ENCODE results near the gene CIAO2B.
"Not testable (repeated sequence)": the region's sequence is repeated elsewhere in the genome, so short reads cannot be mapped to it uniquely, and the experiment has no call there.

The CIAO2B gene

GRCh38 chr16:66948134-66948836, 14.1 kb upstream of the CIAO2B start:
- TF ChIP-seq, protein P1, sequence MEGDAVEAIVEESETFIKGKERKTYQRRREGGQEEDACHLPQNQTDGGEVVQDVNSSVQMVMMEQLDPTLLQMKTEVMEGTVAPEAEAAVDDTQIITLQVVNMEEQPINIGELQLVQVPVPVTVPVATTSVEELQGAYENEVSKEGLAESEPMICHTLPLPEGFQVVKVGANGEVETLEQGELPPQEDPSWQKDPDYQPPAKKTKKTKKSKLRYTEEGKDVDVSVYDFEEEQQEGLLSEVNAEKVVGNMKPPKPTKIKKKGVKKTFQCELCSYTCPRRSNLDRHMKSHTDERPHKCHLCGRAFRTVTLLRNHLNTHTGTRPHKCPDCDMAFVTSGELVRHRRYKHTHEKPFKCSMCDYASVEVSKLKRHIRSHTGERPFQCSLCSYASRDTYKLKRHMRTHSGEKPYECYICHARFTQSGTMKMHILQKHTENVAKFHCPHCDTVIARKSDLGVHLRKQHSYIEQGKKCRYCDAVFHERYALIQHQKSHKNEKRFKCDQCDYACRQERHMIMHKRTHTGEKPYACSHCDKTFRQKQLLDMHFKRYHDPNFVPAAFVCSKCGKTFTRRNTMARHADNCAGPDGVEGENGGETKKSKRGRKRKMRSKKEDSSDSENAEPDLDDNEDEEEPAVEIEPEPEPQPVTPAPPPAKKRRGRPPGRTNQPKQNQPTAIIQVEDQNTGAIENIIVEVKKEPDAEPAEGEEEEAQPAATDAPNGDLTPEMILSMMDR (IDR thresholded peaks at IDR 0.05; ENCODE audit: low read depth, low read length, missing control alignments): no peak
- DNase-seq (ENCODE audit: low read depth): no peak
- H3K4me3 ChIP-seq (ENCODE audit: low read depth, low read length): peak overlapping the region; percentile 45
- in situ Hi-C loops (cut with HindIII; ENCODE audit: low sequenced_read_pairs): no loop called here

DNA sequence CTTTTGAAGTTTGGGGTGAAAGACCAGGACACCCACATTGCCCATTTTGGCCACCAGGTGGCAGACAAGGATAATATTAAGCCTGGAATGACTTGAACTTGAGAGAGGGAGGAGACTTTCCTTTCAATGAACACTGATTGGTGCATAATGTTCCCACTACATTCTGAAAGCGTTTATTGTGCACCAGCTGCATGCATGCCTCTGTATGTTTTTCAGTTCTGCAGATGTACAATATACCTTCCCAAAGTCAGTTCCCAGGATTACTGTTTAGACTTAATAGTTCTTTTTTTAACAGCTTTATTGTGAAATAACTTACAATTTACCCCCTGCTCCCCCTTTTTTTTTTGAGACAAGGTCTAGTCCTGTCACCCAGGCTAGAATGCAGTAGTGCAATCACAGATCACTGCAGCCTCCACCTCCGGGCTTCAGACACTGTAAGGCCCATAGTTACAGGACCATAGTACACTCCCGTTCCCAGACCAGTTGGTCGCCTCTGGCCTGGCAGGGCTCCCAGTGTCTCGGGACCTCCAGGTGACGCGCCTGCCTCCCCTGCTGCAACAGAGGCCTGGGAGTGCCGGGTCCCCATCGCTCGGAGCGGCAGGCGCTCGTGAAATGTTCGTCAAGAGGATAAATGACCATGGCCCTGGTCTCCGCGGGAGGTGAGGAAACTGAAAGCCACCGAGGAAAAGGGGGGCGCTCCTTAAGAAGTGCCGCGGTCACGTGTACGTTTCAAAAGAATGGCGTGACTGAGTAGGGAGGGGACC, 13.3 kb upstream of the CIAO2B start:
- TF ChIP-seq, protein P1 (IDR thresholded peaks at IDR 0.05; ENCODE audit: low read depth, low read length, missing control alignments): peak; percentile 89
- in situ Hi-C loops (cut with HindIII; ENCODE audit: low sequenced_read_pairs): no loop called here
- H3K4me3 ChIP-seq (ENCODE audit: low read depth, low read length): peak overlapping the region; percentile 45
- DNase-seq (ENCODE audit: low read depth): peak; percentile 64

DNA sequence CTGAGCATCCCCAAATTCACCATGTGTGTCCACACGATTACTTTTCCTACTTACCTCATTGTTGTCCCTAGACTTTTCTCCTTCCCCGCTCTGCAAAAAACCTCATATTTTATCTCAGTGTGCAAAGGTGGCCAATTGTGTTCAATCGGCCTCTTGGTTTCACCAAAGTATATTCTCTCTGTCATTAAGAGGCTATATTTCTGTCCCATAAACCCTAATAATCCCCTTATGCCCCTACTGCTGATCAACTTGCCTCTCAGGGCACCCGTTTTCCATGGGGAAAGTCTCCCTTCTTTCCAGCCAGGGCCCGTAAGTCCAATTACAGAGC, 12.7 kb upstream of the CIAO2B start:
- in situ Hi-C loops (cut with HindIII; ENCODE audit: low sequenced_read_pairs): no loop called here
- no peak overlapping the region for H3K4me3 ChIP-seq (ENCODE audit: low read depth, low read length)
- TF ChIP-seq, protein P1 (IDR thresholded peaks at IDR 0.05; ENCODE audit: low read depth, low read length, missing control alignments): no peak
- no peak for DNase-seq (ENCODE audit: low read depth)

DNA sequence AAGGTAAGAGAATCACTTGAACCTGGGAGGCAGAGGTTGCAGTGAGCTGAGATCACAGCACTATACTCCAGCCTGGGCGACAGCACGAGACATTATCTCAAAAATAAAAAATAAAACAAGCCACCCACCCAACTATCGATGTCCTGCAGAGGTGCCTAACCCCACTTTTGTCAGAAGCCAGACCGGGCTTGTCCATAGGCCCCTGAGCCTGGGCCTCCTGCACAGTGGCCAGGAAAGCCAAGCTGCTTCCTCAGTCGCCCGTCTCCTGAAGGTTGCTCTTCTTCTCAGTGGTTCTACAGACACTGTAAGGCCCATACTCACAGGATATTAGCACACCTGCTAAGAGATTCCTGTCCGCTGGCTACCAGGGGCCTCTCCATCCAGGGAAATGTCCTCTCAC, 12.3 kb upstream of the CIAO2B start:
- TF ChIP-seq, protein P1 (IDR thresholded peaks at IDR 0.05; ENCODE audit: low read depth, low read length, missing control alignments): no peak
- H3K4me3 ChIP-seq (ENCODE audit: low read depth, low read length): no peak overlapping the region
- in situ Hi-C loops (cut with HindIII; ENCODE audit: low sequenced_read_pairs): no loop called here
- DNase-seq (ENCODE audit: low read depth): no peak

DNA sequence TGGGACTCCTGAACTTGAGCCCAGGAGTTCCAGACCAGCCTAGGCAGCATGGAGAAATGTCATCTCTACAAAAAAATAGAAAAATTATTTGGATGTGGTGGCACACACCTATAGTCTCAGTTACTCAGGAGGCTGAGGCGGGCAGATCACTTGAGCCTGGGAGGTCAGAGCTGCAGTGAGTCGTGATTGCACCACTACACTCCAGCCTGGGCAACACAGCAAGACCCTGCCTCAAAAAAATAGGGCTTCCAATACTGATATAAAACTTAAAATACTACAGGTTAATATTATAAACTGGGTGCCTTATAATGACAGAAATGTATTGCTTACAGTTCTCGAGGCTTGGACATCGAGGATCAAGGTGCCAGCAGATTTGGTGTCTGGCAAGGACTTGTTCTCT, 11.7 kb upstream of the CIAO2B start:
- H3K4me3 ChIP-seq (ENCODE audit: low read depth, low read length): no peak overlapping the region
- in situ Hi-C loops (cut with HindIII; ENCODE audit: low sequenced_read_pairs): no loop called here
- no peak for DNase-seq (ENCODE audit: low read depth)
- TF ChIP-seq, protein P1 (IDR thresholded peaks at IDR 0.05; ENCODE audit: low read depth, low read length, missing control alignments): no peak

GRCh38 chr16:66944971-66945370, 10.8 kb upstream of the CIAO2B start:
- in situ Hi-C loops (cut with HindIII; ENCODE audit: low sequenced_read_pairs); H3K4me3 ChIP-seq (ENCODE audit: low read depth, low read length); DNase-seq (ENCODE audit: low read depth): not testable (repeated sequence)

- H3K4me3 ChIP-seq (ENCODE audit: low read depth, low read length): no peak overlapping the region
- DNase-seq (ENCODE audit: low read depth): no peak
- TF ChIP-seq, protein P1 (IDR thresholded peaks at IDR 0.05; ENCODE audit: low read depth, low read length, missing control alignments): no peak
- in situ Hi-C loops (cut with HindIII; ENCODE audit: low sequenced_read_pairs): no loop called here
These were observed 9.8 kb upstream of the CIAO2B start for GRCh38 chr16:66944054-66944441.

All from astrocyte of the cerebellum (primary cell).